K562 (cell line): ENCODE measurements around the gene C21orf58. TPM values are rescaled to one million over a fixed set of nuclear protein-coding genes. Genes with fewer than 3 reads are reported as not detected.

Experiments
- ATAC-seq: fragments of 200-7000 bp; cut with Tn5 transposase; 3 replicates; pipeline ENCODE4 v1.9.1; 2020; ENCODE audit warnings: moderate library complexity
- Bru-seq: library from RNA; stranded (reverse); fragments of 400-500 nt; gene quantifications from one replicate; lab custom pipeline; 2021; lab: Mats Ljungman, UMichigan
- BruChase-seq, 2 experiments: library from RNA; stranded (reverse); fragments of 400-500 nt; gene quantifications; one replicate each; lab custom pipeline; 2021; lab: Mats Ljungman, UMichigan
- BruUV-seq: library from RNA; stranded (reverse); fragments of 400-500 nt; replicated peaks from 2 replicates; lab custom pipeline; 2021; lab: Mats Ljungman, UMichigan
- CTCF ChIA-PET: fragments of 300-600 bp; formaldehyde crosslinking; extraction: SDS; loops from one replicate; lab custom pipeline; 2021; ENCODE audit warnings: low intra/inter-chr PET ratio; lab: Yijun Ruan, JAX
- POLR2A ChIA-PET: fragments of 300-600, 350-650 bp; sonication (Branson Sonifier 250); formaldehyde crosslinking; extraction: SDS; loops from one replicate; lab custom pipeline; 2021; ENCODE audit warnings: antibody characterized with exemption, inconsistent platforms; lab: Yijun Ruan, JAX
- DNase-seq, 4 experiments: peaks; one replicate each; pipeline versions ENCODE4 v3.0.0 to v3.0.0-alpha.2; 2011 to 2018; ENCODE audit warnings: low spot score in 3 of 4, mixed read lengths in 3 of 4; ENCODE audit errors: extremely low read depth in 1 of 4
- FAIRE-seq: peaks from 2 replicates; lab custom pipeline; 2011; peaks lifted over from hg19 to GRCh38; lab: Jason Lieb, UNC
- H2AFZ ChIP-seq: 2 replicates; pipeline ENCODE4 v1.6.0; 2011; ENCODE audit warnings: low read depth, low read length, control low read depth, inconsistent platforms
- H3K27ac ChIP-seq: fragments of 200-600 bp; 3 replicates; pipeline ENCODE4 v1.8.0; 2011; ENCODE audit warnings: low read depth, mild to moderate bottlenecking, control low read depth, inconsistent platforms, low read length, moderate library complexity, mixed read lengths; ENCODE audit errors: extremely low read depth
- H3K27me3 ChIP-seq, 2 experiments: fragments of 300-600 bp in 1 of 2; 2 replicates in 1 of 2; 3 replicates in 1 of 2; pipeline versions ENCODE4 v1.6.0 to v1.8.0; 2011; ENCODE audit warnings: inconsistent platforms in 2 of 2, low read length in 2 of 2, mild to moderate bottlenecking in 1 of 2, mixed read lengths in 1 of 2, moderate library complexity in 1 of 2; ENCODE audit not compliant: control insufficient read depth in 2 of 2, insufficient read depth in 2 of 2
- H3K36me3 ChIP-seq: fragments of 300-600 bp; 3 replicates; pipeline ENCODE4 v1.8.0; 2011; ENCODE audit warnings: mild to moderate bottlenecking, low read length, inconsistent platforms; ENCODE audit not compliant: control insufficient read depth, insufficient read depth
- H3K4me1 ChIP-seq, 2 experiments: fragments of 200-600 bp in 1 of 2; replicated peaks in 1 of 2; 2 replicates in 1 of 2; 3 replicates in 1 of 2; pipeline versions ENCODE4 v1.5.1 to v1.8.0; 2011; ENCODE audit warnings: inconsistent platforms in 2 of 2, low read length in 2 of 2, mild to moderate bottlenecking in 1 of 2, mixed read lengths in 1 of 2, moderate library complexity in 1 of 2; ENCODE audit not compliant: control insufficient read depth in 2 of 2, insufficient read depth in 2 of 2
- H3K4me2 ChIP-seq: 2 replicates; pipeline ENCODE4 v1.6.1; 2011; ENCODE audit warnings: low read length, control low read depth, inconsistent platforms, mixed read lengths; ENCODE audit not compliant: insufficient read depth
- H3K4me3 ChIP-seq: fragments of 200-600 bp; sonication (generic), shearing (Covaris generic); 2 replicates; pipeline ENCODE4 v1.5.1; 2016; ENCODE audit warnings: control low read depth, inconsistent platforms
- H3K79me2 ChIP-seq: fragments of 200-600 bp; 3 replicates; pipeline ENCODE4 v1.8.0; 2011; ENCODE audit warnings: low read length, inconsistent platforms; ENCODE audit not compliant: control insufficient read depth, insufficient read depth
- H3K9ac ChIP-seq, 2 experiments: 2 replicates each; pipeline versions ENCODE4 v1.6.0 to v1.6.1; 2011; ENCODE audit warnings: low read depth in 2 of 2, low read length in 2 of 2, control low read depth in 1 of 2, inconsistent platforms in 1 of 2, mild to moderate bottlenecking in 1 of 2, mixed read lengths in 1 of 2; ENCODE audit not compliant: insufficient read depth in 1 of 2
- H3K9me1 ChIP-seq: one replicate; pipeline ENCODE4 v1.6.0; 2011; ENCODE audit warnings: inconsistent platforms, mild to moderate bottlenecking, low read length, moderate library complexity; ENCODE audit not compliant: control insufficient read depth, insufficient read depth
- H3K9me3 ChIP-seq: replicated peaks from 2 replicates; pipeline ENCODE4 v1.5.1; 2011; ENCODE audit warnings: low read depth, low read length, inconsistent platforms; ENCODE audit not compliant: control insufficient read depth, insufficient read depth
- H4K20me1 ChIP-seq: replicated peaks from 2 replicates; pipeline ENCODE4 v1.6.1; 2011; ENCODE audit warnings: low read length, inconsistent platforms, mixed read lengths; ENCODE audit not compliant: control insufficient read depth, insufficient read depth
- E2F6 ChIP-seq, 2 experiments: IDR thresholded peaks; 2 replicates each; pipeline ENCODE4 v1.6.1; 2011; ENCODE audit warnings: borderline replicate concordance in 1 of 2, control low read depth in 1 of 2, low read depth in 1 of 2, low read length in 1 of 2, mild to moderate bottlenecking in 1 of 2, mixed read lengths in 1 of 2, moderate library complexity in 1 of 2; ENCODE audit not compliant: insufficient read depth in 1 of 2, insufficient read length in 1 of 2, poor library complexity in 1 of 2, severe bottlenecking in 1 of 2; ENCODE audit errors: extremely low read depth in 1 of 2
- MITF ChIP-seq: IDR thresholded peaks from 2 replicates; pipeline ENCODE4 v1.6.1; 2014; ENCODE audit warnings: antibody characterized with exemption
- PRPF4 ChIP-seq: fragments of 200-400 bp; formaldehyde crosslinking; IDR thresholded peaks from one replicate; pipeline ENCODE4 v1.6.1; 2017; ENCODE audit warnings: low read length, low read depth, mild to moderate bottlenecking; ENCODE audit not compliant: insufficient read depth, poor library complexity, severe bottlenecking
- RNF219 ChIP-seq: fragments of 250-450 bp; sonication (Bioruptor Pico); IDR thresholded peaks from 2 replicates; pipeline ENCODE4 v1.5.0; 2022; ENCODE audit warnings: mild to moderate bottlenecking
- SAP30 ChIP-seq: fragments of 200-600 bp; sonication (generic); IDR thresholded peaks from 2 replicates; pipeline ENCODE4 v1.6.1; 2012; ENCODE audit warnings: borderline replicate concordance, low read depth, mild to moderate bottlenecking, moderate library complexity, low read length, control low read depth, inconsistent platforms; ENCODE audit not compliant: insufficient read depth, poor library complexity, severe bottlenecking
- ZNF239 ChIP-seq: fragments of 250-450 bp; sonication (Bioruptor Pico); IDR thresholded peaks from 2 replicates; pipeline ENCODE4 v1.4.0; 2020; ENCODE audit warnings: mild to moderate bottlenecking
- ZNF699 ChIP-seq: fragments of 250-450 bp; sonication (Bioruptor Pico); IDR thresholded peaks from 2 replicates; pipeline ENCODE4 v1.8.0; 2021; ENCODE audit warnings: mild to moderate bottlenecking, moderate library complexity; ENCODE audit not compliant: insufficient replicate concordance
- WGBS: fragments of 100-300 bp; shearing (Covaris generic); methylation state at CpG from one replicate; pipeline ENCODE4 v1.1.6; 2016; ENCODE audit warnings: low coverage, mixed read lengths; ENCODE audit not compliant: insufficient coverage; ENCODE audit errors: missing lambda C conversion rate; 5-methylcytosine and 5-hydroxymethylcytosine counted together
- in situ Hi-C: fragments of 300-500 bp; cut with MboI; formaldehyde crosslinking; loops from 4 replicates; pipeline ENCODE4 v1.15.0; 2018; ENCODE audit warnings: inconsistent platforms, mixed read lengths
- intact Hi-C: fragments of 100-400 bp; cut with micrococcal nuclease; formaldehyde crosslinking; loops from 2 replicates; pipeline ENCODE4 v1.14.2; 2022
- long read RNA-seq, 3 experiments: library from polyadenylated mRNA in 2 of 3; library from RNA in 1 of 3; unstranded in 2 of 3; stranded (forward) in 1 of 3; transcript quantifications; one replicate each; pipeline ENCODE4 v2.0.0, GENCODE V29; 2019 to 2022
- polyA minus RNA-seq, 3 experiments: library from RNA; depleted of rRNA, polyadenylated mRNA; stranded (reverse); fragments of >200 nt; gene quantifications; 2 replicates each; pipeline ENCODE4 v1.2.3, GENCODE V29; 2011
- polyA plus RNA-seq, 8 experiments: library from polyadenylated mRNA; depleted of rRNA in 4 of 8; stranded (reverse) in 5 of 8; unstranded in 3 of 8; fragments of >200 nt; fragmentation: Nextera tagmentation in 2 of 8; fragmentation: Illumina TruSeq in 1 of 8; extraction: Ambion mirVana in 2 of 8; extraction: Trizol in 1 of 8; gene quantifications; 2 replicates each; pipeline versions ENCODE4 v1.2.1 to v1.2.3, GENCODE V29; 2011 to 2014; ENCODE audit warnings: inconsistent platforms in 1 of 8, missing spikeins in 1 of 8
- total RNA-seq, 7 experiments: library from RNA; depleted of rRNA in 6 of 7; stranded (reverse); fragments of >200 nt in 6 of 7; fragmentation: Illumina TruSeq in 2 of 7; extraction: Trizol in 2 of 7; gene quantifications; 2 replicates each; pipeline versions ENCODE4 v1.2.1 to v1.2.3, GENCODE V29; 2011 to 2021; ENCODE audit warnings: low replicate concordance in 1 of 7

Gene C21orf58
- total RNA-seq (2011; cell fraction: chromatin; rRNA removed; ENCODE audit: low replicate concordance), result 76.9 and 158 TPM in 2 replicates
- total RNA-seq (2011; cell fraction: nucleolus; rRNA removed), result 122 and 125 TPM in 2 replicates
- total RNA-seq (2011; cell fraction: nucleoplasm; rRNA removed), result 94.2 and 95.7 TPM in 2 replicates
- 20.1 and 22.4 TPM in 2 replicates for total RNA-seq (2014; rRNA removed)
- 4.5 and 6.0 TPM in 2 replicates for total RNA-seq (2014; rRNA removed; fragmentation: Illumina TruSeq; extraction: Trizol)
- 13.5 and 14.2 TPM in 2 replicates for total RNA-seq (2015; rRNA removed; fragmentation: Illumina TruSeq; extraction: Trizol)
- 29.1 and 30.5 TPM in 2 replicates for total RNA-seq (2021)
- 12.4 and 16.7 TPM in 2 replicates for polyA plus RNA-seq (2011; rRNA removed)
- polyA plus RNA-seq (2011; cell fraction: cytosol; rRNA removed), result 13.8 and 15.9 TPM in 2 replicates
- 66.8 and 97.1 TPM in 2 replicates for polyA plus RNA-seq (2011; cell fraction: nucleus; rRNA removed)
- polyA plus RNA-seq (2012), result 14.5 and 40.1 TPM in 2 replicates
- 10.6 and 16.1 TPM in 2 replicates for polyA plus RNA-seq (2014; fragmentation: Illumina TruSeq; extraction: Trizol)
- 1 to 10 TPM; 1.2 to 1.9 TPM for polyA plus RNA-seq (2014; fragmentation: Nextera tagmentation; extraction: Ambion mirVana)
- 27.9 and 30.0 TPM in 2 replicates for polyA plus RNA-seq (2014; rRNA removed)
- 11.0 and 11.9 TPM in 2 replicates for polyA minus RNA-seq (2011; rRNA and poly(A)+ RNA removed)
- 9.0 and 10.6 TPM in 2 replicates for polyA minus RNA-seq (2011; cell fraction: cytosol; rRNA and poly(A)+ RNA removed)
- 48.5 and 60.9 TPM in 2 replicates for polyA minus RNA-seq (2011; cell fraction: nucleus; rRNA and poly(A)+ RNA removed)
- percentile 76 among the genes with signal in this experiment for Bru-seq, nascent RNA
- percentile 68 among the genes with signal in this experiment for BruChase-seq, experiment 1, labeled RNA remaining after a 2-hour chase
- BruChase-seq, experiment 2, labeled RNA remaining after a 6-hour chase, result percentile 66 among the genes with signal in this experiment
- long read RNA-seq, experiment 1, partial matches to known transcripts, result 12 of 87 reads
- long read RNA-seq, experiment 1, other reads (novel, unspliced or antisense), result 75 of 87 reads
- long read RNA-seq, experiment 2, partial matches to known transcripts, result 4 of 12 reads
- long read RNA-seq, experiment 2, other reads (novel, unspliced or antisense), result 8 of 12 reads
- long read RNA-seq, experiment 3, partial matches to known transcripts, result 0 of 13 reads
- long read RNA-seq, experiment 3, other reads (novel, unspliced or antisense), result 13 of 13 reads

GRCh38 chr21:46323710-46324389 is at the start of gene C21orf58, which contains the start of gene PCNT:
TSS of gene C21orf58 (minus strand) at chr21:46323870. CDS start at chr21:46322738, 1,132 bp downstream.
TSS of gene PCNT (plus strand) at chr21:46324156. CDS start at chr21:46324229, 73 bp downstream.
- Histone ChIP-seq H3K36me3 (peaks cover 44% of the 10 kb centered on the region), H3K27me3 (no peaks in the 10 kb centered on the region), H3K27ac (peak within 1 kb of the TSS; percentile 99), H3K4me3 (peak within 1 kb of the TSS; percentile 89), H3K9ac (peak within 1 kb of the TSS; percentile 99 to 100), H3K4me2 (peak within 1 kb of the TSS; percentile 92), H2AFZ (peak within 1 kb of the TSS; percentile 73), H3K9me3 (no peaks in the 10 kb centered on the region), H3K79me2 (peaks cover 85% of the 10 kb centered on the region), H3K9me1 (no peaks in the 10 kb centered on the region), H4K20me1 (peaks cover 22% of the 10 kb centered on the region), H3K4me1 (peaks cover 32 to 57% of the 10 kb centered on the region in 2 experiments; a peak in 4 of 5 replicates)
- under 1% methylated on average over 59 of the region's 76 CpGs for WGBS
- BruUV-seq, result no TSS peak
- ChIA-PET POLR2A (interaction anchor here (0.8 to 1.8 kb wide), 10 partner anchors 10 to 375 kb away, joined by 3 to 12 read pairs (median 4); partner anchors contain the start of gene LSS), CTCF (no interaction called here)
- in situ Hi-C loops (no loop called here), intact Hi-C loops (loop anchor here (1.0 to 2.0 kb wide), 2 partner anchors 38 to 95 kb away; partner anchors contain the start of genes LSS and YBEY)
- DNase-seq (peak; percentile 98 to 100 (median 99)), FAIRE-seq (peak; percentile 84), ATAC-seq (peak; percentile 84)
- TF ChIP-seq E2F6 (IDR thresholded peaks at IDR 0.05; ENCODE audit: borderline replicate concordance in 1 of 2, extremely low read depth in 1 of 2, insufficient read depth in 1 of 2, insufficient read length in 1 of 2, low read depth in 1 of 2, low read length in 1 of 2, poor library complexity in 1 of 2, severe bottlenecking in 1 of 2) (peak; percentile 76 to 89), PRPF4 (peak; percentile 75), ZNF699 (no peak), ZNF239 (peak; percentile 13; the same call in 1 of the 2 replicates), MITF (no peak), SAP30 (peak; percentile 98), RNF219 (0 out of 2 replicates have a peak, but pooled peaks have one; percentile 15)
